Osteoblast (primary cell): ENCODE results near the gene OLFM1. TPM values are rescaled to one million over a fixed set of nuclear protein-coding genes. Genes with fewer than 3 reads are reported as not detected.

Experiments used
- DNase-seq: peaks from one replicate; pipeline ENCODE4 v3.0.0; 2011; ENCODE audit warnings: low spot score, mixed read lengths; ENCODE audit not compliant: insufficient read length; ENCODE audit errors: missing footprints
- H2AFZ ChIP-seq: 2 replicates; pipeline ENCODE4 v1.6.0; 2011; ENCODE audit warnings: mild to moderate bottlenecking, low read length
- H3K27ac ChIP-seq: 2 replicates; pipeline ENCODE4 v1.5.1; 2011; ENCODE audit warnings: mild to moderate bottlenecking, low read depth, low read length, moderate library complexity
- H3K27me3 ChIP-seq: 2 replicates; pipeline ENCODE4 v1.6.0; 2012; ENCODE audit warnings: mild to moderate bottlenecking, control low read depth, inconsistent platforms, low read length, moderate library complexity; ENCODE audit not compliant: insufficient read depth
- H3K36me3 ChIP-seq: 2 replicates; pipeline ENCODE4 v1.5.1; 2011; ENCODE audit warnings: mild to moderate bottlenecking, low read length, control low read depth, moderate library complexity; ENCODE audit not compliant: insufficient read depth
- H3K4me1 ChIP-seq: 2 replicates; pipeline ENCODE4 v1.5.1; 2011; ENCODE audit warnings: mild to moderate bottlenecking, low read length, control low read depth, moderate library complexity; ENCODE audit not compliant: insufficient read depth
- H3K4me2 ChIP-seq: 2 replicates; pipeline ENCODE4 v1.6.0; 2011; ENCODE audit warnings: mild to moderate bottlenecking, low read length; ENCODE audit not compliant: insufficient read depth
- H3K4me3 ChIP-seq: fragments of 200-600 bp; sonication (generic); 3 replicates; pipeline ENCODE4 v1.5.1; 2012; ENCODE audit warnings: mild to moderate bottlenecking, low read length, inconsistent platforms; ENCODE audit not compliant: insufficient read depth
- H3K79me2 ChIP-seq: 2 replicates; pipeline ENCODE4 v1.6.0; 2012; ENCODE audit warnings: mild to moderate bottlenecking, low read length, control low read depth, inconsistent platforms; ENCODE audit not compliant: insufficient read depth
- H3K9me3 ChIP-seq: 2 replicates; pipeline ENCODE4 v1.5.1; 2011; ENCODE audit warnings: low read depth, low read length, control low read depth
- H4K20me1 ChIP-seq: 2 replicates; pipeline ENCODE4 v1.6.0; 2012; ENCODE audit warnings: mild to moderate bottlenecking, low read length, control low read depth; ENCODE audit not compliant: insufficient read depth
- total RNA-seq: library from RNA; depleted of rRNA; stranded (reverse); fragments of >200 nt; gene quantifications from 2 replicates; pipeline ENCODE4 v1.2.3, GENCODE V29; 2012
- TF ChIP-seq, protein P1 (sequence below): IDR thresholded peaks from 2 replicates; pipeline ENCODE4 v1.5.1; 2011; ENCODE audit warnings: mild to moderate bottlenecking, low read depth, low read length, moderate library complexity; ENCODE audit errors: extremely low read depth

OLFM1 gene
- total RNA-seq, 1 donor = under 0.01 TPM

DNA sequence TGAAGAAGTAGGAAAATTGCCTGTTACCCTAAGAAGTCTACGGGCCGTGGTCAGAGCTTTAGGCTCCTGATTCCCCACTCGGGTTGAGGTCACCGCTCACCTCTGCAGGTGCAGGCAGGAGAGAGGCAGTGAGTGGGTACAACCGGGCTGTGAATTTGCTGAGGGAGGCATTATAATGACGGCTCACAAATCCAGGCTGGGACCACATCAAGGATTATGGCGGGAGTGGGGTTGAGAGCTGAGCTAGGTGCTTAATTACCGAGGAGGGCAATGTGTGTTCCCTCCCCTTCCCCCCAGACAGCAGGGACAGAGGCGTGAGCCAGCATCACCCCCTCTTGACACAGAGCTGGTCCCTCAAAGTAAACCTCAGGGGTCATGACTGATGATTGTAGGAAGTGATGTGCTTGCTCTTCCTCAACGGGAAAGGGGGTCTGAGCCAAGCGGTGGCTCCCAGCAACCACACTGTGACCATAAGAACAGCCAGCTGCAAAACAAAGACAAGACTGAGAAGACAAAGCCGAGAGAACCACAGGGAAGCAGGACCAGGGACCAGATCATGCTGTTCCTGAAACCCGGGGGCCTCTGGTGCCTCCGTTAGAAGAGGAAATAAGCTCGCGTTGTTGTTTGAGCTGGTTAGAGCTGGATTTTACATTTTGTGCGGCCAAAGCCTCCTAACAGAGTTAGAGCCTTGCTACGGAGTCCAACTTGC lies 77.7 kb downstream of the OLFM1 start:
- Histone ChIP-seq H3K9me3 (no peaks in the 10 kb centered on the region), H4K20me1 (no peaks in the 10 kb centered on the region), H2AFZ (no peak overlapping the region), H3K4me2 (no peak overlapping the region), H3K4me1 (no peaks in the 10 kb centered on the region), H3K27ac (no peak overlapping the region), H3K4me3 (no peak overlapping the region), H3K79me2 (no peaks in the 10 kb centered on the region), H3K36me3 (no peaks in the 10 kb centered on the region), H3K27me3 (no peaks in the 10 kb centered on the region)
- DNase-seq = peak; percentile 62
- TF ChIP-seq, protein P1, sequence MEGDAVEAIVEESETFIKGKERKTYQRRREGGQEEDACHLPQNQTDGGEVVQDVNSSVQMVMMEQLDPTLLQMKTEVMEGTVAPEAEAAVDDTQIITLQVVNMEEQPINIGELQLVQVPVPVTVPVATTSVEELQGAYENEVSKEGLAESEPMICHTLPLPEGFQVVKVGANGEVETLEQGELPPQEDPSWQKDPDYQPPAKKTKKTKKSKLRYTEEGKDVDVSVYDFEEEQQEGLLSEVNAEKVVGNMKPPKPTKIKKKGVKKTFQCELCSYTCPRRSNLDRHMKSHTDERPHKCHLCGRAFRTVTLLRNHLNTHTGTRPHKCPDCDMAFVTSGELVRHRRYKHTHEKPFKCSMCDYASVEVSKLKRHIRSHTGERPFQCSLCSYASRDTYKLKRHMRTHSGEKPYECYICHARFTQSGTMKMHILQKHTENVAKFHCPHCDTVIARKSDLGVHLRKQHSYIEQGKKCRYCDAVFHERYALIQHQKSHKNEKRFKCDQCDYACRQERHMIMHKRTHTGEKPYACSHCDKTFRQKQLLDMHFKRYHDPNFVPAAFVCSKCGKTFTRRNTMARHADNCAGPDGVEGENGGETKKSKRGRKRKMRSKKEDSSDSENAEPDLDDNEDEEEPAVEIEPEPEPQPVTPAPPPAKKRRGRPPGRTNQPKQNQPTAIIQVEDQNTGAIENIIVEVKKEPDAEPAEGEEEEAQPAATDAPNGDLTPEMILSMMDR = no peak

DNA sequence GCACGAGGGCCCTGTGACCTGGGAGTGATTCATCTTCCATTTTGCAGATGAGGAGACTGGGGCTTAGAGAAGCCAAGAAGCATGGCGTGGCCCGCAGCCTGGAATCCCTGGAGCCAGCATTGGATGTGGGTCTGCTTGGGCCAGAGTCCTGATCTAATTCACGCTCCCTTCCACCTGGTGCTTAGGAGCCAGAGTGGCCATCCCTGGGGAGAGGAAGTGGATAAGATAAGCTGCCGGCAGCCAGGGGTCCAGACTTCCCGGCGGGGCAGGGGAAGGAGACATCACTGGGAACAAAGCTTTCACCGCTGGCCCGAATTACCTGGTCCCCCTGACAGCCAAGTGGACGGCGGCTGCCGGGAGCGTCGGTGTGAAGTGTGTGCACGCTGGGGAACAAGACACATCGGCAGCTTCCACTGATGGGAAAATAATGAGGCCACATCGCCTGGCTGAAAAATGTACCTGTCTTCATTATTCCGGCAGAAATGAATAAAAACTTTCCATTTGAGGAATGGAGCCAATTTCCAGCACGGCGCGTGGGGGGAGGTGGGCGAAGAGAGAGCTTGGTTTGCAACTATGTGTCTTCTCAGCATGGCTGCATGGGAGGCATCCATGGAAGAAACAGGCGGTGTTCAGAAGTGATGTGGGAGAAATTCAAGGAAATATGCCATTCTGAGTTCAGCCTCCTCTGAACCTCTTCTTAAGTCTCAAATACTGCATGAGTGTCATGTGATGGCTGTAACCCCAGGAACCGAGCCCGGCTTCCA lies 78.5 kb downstream of the OLFM1 start:
- no peak overlapping the region for H3K4me2 ChIP-seq
- H3K27me3 ChIP-seq = no peaks in the 10 kb centered on the region
- DNase-seq = no peak
- no peaks in the 10 kb centered on the region for H3K9me3 ChIP-seq
- TF ChIP-seq, protein P1 = no peak
- H3K36me3 ChIP-seq = no peaks in the 10 kb centered on the region
- H3K79me2 ChIP-seq = no peaks in the 10 kb centered on the region
- no peak overlapping the region for H2AFZ ChIP-seq
- H3K27ac ChIP-seq = no peak overlapping the region
- H4K20me1 ChIP-seq = no peaks in the 10 kb centered on the region
- no peaks in the 10 kb centered on the region for H3K4me1 ChIP-seq
- H3K4me3 ChIP-seq = no peak overlapping the region

DNA sequence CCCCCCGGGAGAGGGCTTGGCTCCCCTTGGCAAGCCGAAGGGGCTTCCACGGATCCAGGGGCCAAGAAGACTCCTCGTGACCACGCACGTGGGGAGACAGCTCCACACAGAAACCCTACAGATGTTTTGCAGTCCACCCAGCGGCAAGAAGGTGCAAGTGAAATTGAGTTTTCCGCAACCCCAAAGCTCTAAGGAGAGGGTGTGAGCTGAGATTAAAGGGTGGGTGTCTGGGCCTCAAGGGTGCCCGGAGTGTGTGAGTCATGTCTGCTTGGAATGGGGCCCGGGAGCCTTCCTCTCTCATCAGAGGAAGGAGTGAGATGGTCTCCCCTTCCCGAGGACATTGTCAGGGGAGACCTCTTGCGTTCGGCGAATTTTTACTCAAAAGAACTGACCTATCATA lies 79.1 kb downstream of the OLFM1 start:
- no peaks in the 10 kb centered on the region for H3K4me1 ChIP-seq
- H3K79me2 ChIP-seq = no peaks in the 10 kb centered on the region
- no peaks in the 10 kb centered on the region for H3K27me3 ChIP-seq
- no peak overlapping the region for H2AFZ ChIP-seq
- H3K4me3 ChIP-seq = no peak overlapping the region
- H4K20me1 ChIP-seq = no peaks in the 10 kb centered on the region
- DNase-seq = no peak
- H3K36me3 ChIP-seq = no peaks in the 10 kb centered on the region
- no peaks in the 10 kb centered on the region for H3K9me3 ChIP-seq
- no peak overlapping the region for H3K4me2 ChIP-seq
- TF ChIP-seq, protein P1 = no peak
- no peak overlapping the region for H3K27ac ChIP-seq

DNA sequence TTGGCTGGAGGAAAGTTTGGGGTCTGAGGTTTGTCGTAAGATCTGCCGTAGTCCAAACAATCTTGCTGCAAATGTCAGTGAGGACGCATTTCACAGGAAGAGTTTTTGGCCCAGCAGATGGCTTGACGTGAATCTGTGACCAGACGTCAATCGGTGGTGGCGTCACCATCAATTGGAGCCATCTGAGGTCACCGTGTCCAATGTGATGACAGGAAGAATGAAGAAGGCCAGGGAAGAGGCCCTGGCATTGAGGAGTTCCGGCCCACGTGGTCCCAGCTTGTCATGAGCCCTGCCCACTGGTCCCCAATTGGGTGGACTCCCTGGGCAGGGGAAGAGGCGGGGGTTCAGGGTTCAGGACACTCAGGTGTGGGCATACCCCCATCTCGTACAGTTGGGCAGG lies 79.9 kb downstream of the OLFM1 start:
- H3K9me3 ChIP-seq = no peaks in the 10 kb centered on the region
- no peaks in the 10 kb centered on the region for H3K4me1 ChIP-seq
- H3K36me3 ChIP-seq = no peaks in the 10 kb centered on the region
- TF ChIP-seq, protein P1 = no peak
- no peaks in the 10 kb centered on the region for H4K20me1 ChIP-seq
- no peak overlapping the region for H3K27ac ChIP-seq
- no peak overlapping the region for H3K4me2 ChIP-seq
- no peak for DNase-seq
- H3K27me3 ChIP-seq = no peaks in the 10 kb centered on the region
- H3K4me3 ChIP-seq = no peak overlapping the region
- no peaks in the 10 kb centered on the region for H3K79me2 ChIP-seq
- H2AFZ ChIP-seq = no peak overlapping the region
